ENCODE data around the gene MACROH2A2.

MACROH2A2 gene

GRCh38 chr10:70142555-70142954 is 89.9 kb downstream of the MACROH2A2 start:
- H3K4me3 ChIP-seq (ENCODE audit: low read length) = no peak overlapping the region
- DNase-seq (ENCODE audit: low read depth) = no peak

GRCh38 chr10:70144372-70145110 is 91.9 kb downstream of the MACROH2A2 start:
- no peak for TF ChIP-seq CTCF (conservative IDR thresholded peaks at IDR 0.05; ENCODE audit: low read depth, low read length)
- DNase-seq (ENCODE audit: low read depth) = no peak
- H3K4me3 ChIP-seq (ENCODE audit: low read length) = peak overlapping the region; percentile 67

More at GRCh38 chr10:70142555-70142954, 89.9 kb downstream of the MACROH2A2 start:
- no peak for TF ChIP-seq CTCF (conservative IDR thresholded peaks at IDR 0.05; ENCODE audit: low read depth, low read length)

- TF ChIP-seq CTCF (conservative IDR thresholded peaks at IDR 0.05; ENCODE audit: low read depth, low read length) = no peak
- peak overlapping the region; percentile 67 for H3K4me3 ChIP-seq (ENCODE audit: low read length)
- DNase-seq (ENCODE audit: low read depth) = no peak
Measured at GRCh38 chr10:70145166-70145665, 92.6 kb downstream of the MACROH2A2 start.

GRCh38 chr10:70145666-70146488 is 93.2 kb downstream of the MACROH2A2 start:
- DNase-seq (ENCODE audit: low read depth) = no peak
- H3K4me3 ChIP-seq (ENCODE audit: low read length) = peak overlapping the region; percentile 67
- peak; percentile 44 for TF ChIP-seq CTCF (conservative IDR thresholded peaks at IDR 0.05; ENCODE audit: low read depth, low read length)

- peak within 1 kb of the TSS; percentile 67 for H3K4me3 ChIP-seq (ENCODE audit: low read length)
- DNase-seq (ENCODE audit: low read depth) = peak; percentile 95
- TF ChIP-seq CTCF (conservative IDR thresholded peaks at IDR 0.05; ENCODE audit: low read depth, low read length) = peak; percentile 77
Measured at GRCh38 chr10:70146489-70147258, 94.0 kb downstream of the MACROH2A2 start, which contains the start of gene TYSND1. Gene TYSND1 (minus strand): TSS chr10:70146700. CDS start chr10:70146586, 114 bp downstream.

GRCh38 chr10:70147259-70147625 is 94.6 kb downstream of the MACROH2A2 start:
- peak overlapping the region; percentile 50 for H3K4me3 ChIP-seq (ENCODE audit: low read length)
- no peak for TF ChIP-seq CTCF (conservative IDR thresholded peaks at IDR 0.05; ENCODE audit: low read depth, low read length)

More at GRCh38 chr10:70147259-70147625, 94.6 kb downstream of the MACROH2A2 start:
- no peak for DNase-seq (ENCODE audit: low read depth)
